ENCODE measurements around the gene RPL22.
"Not testable (repeated sequence)": the region's sequence is repeated elsewhere in the genome, so short reads cannot be mapped to it uniquely, and the experiment has no call there.

RPL22 gene

GRCh38 chr1:6233376-6233775, 34.0 kb upstream of the RPL22 start:
- no peak for DNase-seq

- no peak for DNase-seq
These were observed 26.3 kb upstream of the RPL22 start for GRCh38 chr1:6225651-6226050.

DNA sequence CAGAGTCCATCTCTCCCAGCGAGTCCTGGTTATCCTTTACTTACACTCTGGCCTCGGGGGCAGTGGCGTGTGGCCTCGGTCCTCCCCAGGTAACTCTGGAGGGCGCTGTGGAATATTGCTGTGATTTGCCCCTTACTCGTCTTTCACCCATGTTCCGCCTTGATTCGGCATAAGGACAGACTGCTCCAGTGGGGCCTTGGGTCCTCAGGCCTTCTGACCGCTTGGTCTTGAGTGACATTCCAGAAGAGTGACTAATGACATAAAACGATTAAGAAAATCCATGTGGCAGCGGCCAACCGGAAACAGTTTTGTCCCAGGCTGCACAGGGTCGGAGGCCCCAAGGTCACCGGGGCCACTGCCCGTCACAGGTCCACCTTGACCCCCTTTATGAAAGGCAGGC, 25.3 kb upstream of the RPL22 start:
- DNase-seq: no peak

- DNase-seq: no peak
These were observed 24.2 kb upstream of the RPL22 start for GRCh38 chr1:6223617-6224016.

DNA sequence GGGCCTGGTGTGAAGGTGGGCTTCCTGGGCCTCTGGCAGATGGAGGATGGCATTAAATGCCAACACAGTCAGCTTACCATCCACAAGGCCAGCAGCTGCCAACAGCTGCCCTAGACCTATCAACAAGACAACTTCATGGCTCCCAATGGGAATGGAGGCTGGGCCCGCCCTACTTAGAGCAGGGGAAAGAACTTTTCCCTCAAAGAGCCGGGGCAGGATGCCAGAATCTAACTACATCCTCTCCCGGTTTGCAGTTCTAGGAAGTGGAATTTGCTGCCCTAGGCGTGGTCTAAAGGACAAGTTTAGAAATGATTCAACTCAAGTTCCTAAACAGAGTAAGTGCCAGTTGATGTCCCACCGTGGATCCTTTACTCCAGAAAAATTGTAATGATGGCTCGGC, 23.2 kb upstream of the RPL22 start:
- no peak for DNase-seq

GRCh38 chr1:6221210-6221784, 21.9 kb upstream of the RPL22 start:
- no peak for DNase-seq

GRCh38 chr1:6220236-6220635, 20.8 kb upstream of the RPL22 start:
- DNase-seq: no peak

DNA sequence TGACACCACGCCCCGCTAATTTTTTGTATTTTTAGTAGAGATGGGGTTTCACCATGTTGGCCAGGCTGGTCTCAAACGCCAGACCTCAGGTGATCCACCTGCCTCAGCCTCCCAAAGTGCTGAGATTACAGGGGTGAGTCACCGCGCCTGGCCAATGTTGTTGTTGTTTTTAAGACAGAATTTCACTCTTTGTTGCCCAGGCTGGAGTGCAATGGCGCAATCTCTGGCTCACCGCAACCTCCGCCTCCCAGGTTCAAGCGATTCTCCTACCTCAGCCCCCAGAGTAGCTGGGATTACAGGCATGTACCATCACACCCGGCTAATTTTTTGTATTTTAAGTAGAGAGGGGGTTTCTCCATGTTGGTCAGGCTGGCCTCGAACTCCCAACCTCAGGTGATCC, 20.2 kb upstream of the RPL22 start:
- DNase-seq: not testable (repeated sequence)

DNA sequence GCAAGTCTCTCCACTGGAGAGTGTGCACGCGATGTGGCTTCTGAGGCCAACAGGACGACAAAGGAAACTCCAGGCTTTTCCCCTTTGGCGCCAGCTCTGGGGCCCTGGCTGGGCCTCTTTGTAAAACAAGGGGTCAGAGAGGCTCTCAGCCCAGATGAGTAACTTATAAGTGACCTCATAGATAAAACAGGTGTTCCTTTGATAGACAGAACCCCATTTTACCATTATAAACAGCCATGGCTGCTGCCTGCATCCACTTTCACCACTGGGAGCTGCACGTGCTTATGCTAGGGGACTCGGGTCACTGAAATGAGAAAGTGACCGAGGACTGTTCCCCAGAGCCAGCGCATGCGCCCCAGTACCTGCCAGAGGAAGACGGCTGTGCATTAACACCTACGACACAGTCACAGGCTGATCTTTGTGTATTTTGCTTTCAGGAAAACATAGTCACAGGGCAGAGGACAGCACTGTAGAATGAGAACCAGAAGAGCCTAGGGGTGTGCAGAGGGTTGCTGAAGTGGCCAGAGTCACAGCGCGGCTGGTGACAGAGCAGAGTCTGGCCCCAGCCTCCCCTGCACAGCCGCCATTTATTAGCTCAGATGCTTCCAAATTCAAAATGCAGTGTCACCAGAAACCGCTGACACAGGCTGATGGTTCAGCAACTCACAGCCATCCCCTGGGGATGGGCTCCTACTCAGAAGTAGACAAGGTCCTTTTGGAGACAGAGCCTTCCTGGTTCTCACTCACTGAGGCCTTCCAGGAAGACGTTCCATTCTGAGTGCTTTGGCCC, 19.2 kb upstream of the RPL22 start:
- no peak for DNase-seq

GRCh38 chr1:6212193-6212959, 13.0 kb upstream of the RPL22 start:
- no peak for DNase-seq

DNA sequence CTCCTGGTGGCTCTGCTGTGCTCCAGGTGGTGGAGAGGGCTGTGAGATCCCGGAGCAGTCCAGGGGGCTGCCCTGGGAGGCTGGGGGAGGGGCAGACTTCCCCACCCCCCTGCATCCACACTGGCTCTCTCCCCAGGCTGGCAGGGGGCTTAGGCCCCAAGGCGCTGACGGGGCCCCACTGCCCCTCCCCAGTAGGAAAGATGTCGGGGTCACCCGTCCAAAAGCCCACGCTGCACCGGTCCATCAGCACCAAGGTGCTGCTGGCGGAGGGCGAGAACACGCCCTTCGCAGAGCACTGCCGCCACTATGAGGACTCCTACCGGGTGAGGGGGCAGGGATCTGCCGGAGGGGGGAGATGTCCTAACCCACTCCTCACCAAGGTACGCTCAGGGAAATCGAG, 12.3 kb upstream of the RPL22 start:
- no peak for DNase-seq

GRCh38 chr1:6210591-6211355, 11.4 kb upstream of the RPL22 start:
- DNase-seq: no peak

- no peak for DNase-seq
These were observed 10.5 kb upstream of the RPL22 start for GRCh38 chr1:6209661-6210580.

- peak in 1 of 5 donors; percentile 29 for DNase-seq
These were observed 9.6 kb upstream of the RPL22 start for GRCh38 chr1:6208723-6209660.

DNA sequence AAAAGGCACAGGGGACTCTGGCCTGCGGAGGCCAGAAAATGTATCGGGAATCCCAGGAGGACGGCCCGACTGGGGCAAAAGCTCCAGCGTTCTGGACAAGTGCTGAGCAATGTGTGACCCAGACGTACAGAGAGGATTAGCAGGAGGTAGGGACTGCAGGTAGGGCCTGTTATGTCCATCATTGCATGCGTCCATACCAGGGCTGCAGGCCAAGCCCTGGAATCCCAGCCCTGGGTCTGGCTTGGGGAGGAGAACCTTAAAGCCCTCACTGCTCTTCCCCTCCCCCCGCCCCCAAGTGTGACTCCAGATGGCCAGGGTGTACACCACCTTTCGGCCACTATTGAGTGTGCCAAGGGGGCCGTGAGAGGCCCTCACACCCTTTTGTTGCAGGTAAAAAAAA, 8.5 kb upstream of the RPL22 start:
- no peak for DNase-seq

- DNase-seq: no peak
These were observed 7.9 kb upstream of the RPL22 start for GRCh38 chr1:6207075-6207885.

DNA sequence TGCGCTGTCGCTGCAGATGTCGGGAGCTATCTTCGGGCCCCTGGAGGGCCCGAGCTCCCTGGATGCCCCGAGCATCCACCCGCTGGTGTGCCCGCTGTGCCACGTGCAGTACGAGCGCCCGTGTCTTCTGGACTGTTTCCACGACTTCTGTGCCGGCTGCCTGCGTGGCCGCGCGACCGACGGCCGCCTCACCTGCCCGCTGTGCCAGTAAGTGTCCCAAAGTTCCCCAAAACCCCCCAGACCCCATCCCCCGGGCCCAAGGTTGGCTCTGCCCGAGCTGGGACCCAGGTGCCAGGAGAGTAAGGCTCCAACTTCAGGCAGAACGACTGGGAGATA, 7.1 kb upstream of the RPL22 start:
- DNase-seq: no peak

- peak; percentile 41 to 67 (median 53) for DNase-seq
These were observed 6.6 kb upstream of the RPL22 start, which contains the start of gene RNF207 for GRCh38 chr1:6205849-6206519. TSS of gene RNF207 (plus strand) at chr1:6206119. CDS start at chr1:6206536, 417 bp downstream.

GRCh38 chr1:6202256-6202655, 2.9 kb upstream of the RPL22 start:
- DNase-seq: no peak
